ENCODE measurements around the gene LBX2. TPM values are rescaled to one million over a fixed set of nuclear protein-coding genes. Genes with fewer than 3 reads are reported as not detected.
A peak's percentile ranks its signal among the peaks of the same experiment; 100 is the strongest.

LBX2 gene
- total and polyA plus RNA-seq, 10 of the 15 experiments (the other 5 are each of a cell fraction or from before 2014, with no cell fraction given) = 0.08 to 4.0 (median 0.27) TPM

DNA sequence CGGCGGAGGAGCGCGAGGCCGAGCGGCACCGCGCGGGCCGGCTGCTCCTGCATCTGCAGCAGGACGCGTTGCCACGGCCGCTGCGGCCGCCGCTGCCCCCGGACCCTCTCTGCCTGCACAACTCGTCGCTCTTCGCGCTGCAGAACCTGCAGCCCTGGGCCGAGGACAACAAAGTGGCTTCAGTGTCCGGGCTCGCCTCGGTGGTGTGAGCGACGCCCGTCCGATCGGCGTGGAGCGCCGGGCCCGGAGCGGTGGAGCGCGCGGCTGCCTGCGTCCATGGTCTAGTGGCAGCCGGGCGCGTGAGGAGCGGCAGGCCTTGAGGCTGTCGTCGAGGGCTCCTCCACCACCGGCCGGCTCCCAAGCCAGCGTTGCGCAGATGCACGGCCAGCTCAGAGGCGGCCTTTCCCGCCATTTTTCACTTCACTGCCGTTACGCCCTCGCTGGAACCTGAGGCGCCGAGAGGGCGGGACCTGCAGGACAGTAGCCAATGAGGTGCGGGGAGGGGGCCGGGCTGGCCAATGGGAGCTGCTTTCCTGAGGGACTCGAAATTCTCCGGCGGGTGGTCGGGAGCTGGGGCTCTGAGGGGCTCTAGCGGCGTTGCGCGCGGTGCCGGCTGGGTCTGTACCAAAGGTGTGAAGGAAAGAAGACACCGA lies 16.7 kb upstream of the LBX2 start (continued):
- no peak for TF ChIP-seq REST (IDR thresholded peaks at IDR 0.05; ENCODE audit: low read depth, low read length)

DNA sequence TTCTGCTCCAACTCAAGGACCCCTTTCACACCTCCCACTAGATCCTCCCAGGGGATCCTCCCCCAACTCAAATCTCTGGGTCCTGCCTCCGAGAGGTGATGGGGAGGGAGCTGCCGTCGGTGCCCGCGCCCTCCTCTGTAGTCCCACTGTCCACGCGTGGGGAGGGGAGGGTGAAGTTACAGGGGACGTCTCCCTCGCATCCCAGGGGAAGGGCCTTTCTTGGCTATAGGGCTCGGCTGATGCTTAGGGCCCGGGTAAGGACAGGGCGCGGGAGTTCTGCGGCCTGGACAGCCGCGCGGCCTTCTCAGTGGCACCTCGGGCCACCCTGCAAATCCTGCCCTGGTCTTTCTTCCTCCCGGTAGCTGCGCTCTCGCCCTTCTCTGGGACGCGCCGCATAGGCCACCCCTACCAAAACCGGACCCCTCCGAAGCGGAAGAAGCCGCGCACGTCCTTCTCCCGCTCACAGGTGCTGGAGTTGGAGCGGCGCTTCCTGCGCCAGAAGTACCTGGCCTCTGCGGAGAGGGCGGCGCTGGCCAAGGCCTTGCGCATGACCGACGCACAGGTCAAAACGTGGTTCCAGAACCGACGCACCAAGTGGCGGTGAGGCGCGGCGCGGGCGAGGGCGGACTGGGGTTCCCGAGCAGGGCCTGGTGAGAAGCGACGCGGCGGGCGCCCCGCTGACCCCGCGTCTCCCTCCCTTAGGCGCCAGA lies 16.0 kb upstream of the LBX2 start:
- POLR2A ChIA-PET = no interaction called here
- intact Hi-C loops (cut with micrococcal nuclease; ENCODE audit: unreplicated experiment) = no loop called here
- Histone ChIP-seq H3K4me2 (ENCODE audit: control insufficient read depth, insufficient read depth) (peak overlapping the region; percentile 96), H4K20me1 (ENCODE audit: control insufficient read depth, insufficient read depth) (no peaks in the 10 kb centered on the region), H3K9ac (ENCODE audit: control insufficient read depth, insufficient read depth, low read length) (no peak overlapping the region), H2AFZ (ENCODE audit: control insufficient read depth, low read depth, low read length) (peak overlapping the region; percentile 69; the same call in 1 of the 2 replicates), H3K9me3 (replicated peaks; ENCODE audit: control insufficient read depth, insufficient read depth, low read length) (no peaks in the 10 kb centered on the region; the same call in 2 of the 3 replicates), H3K36me3 (ENCODE audit: control insufficient read depth in 2 of 2, insufficient read depth in 2 of 2, low read length in 1 of 2) (no peaks in the 10 kb centered on the region), H3K4me3 (peak overlapping the region; percentile 38; the same call in 1 of the 2 replicates), H3K27ac (ENCODE audit: control insufficient read depth, insufficient read depth) (no peak overlapping the region), H3K27me3 (replicated peaks in 1 of 2; ENCODE audit: control insufficient read depth in 2 of 2, insufficient read depth in 2 of 2, low read length in 1 of 2) (peaks cover 18 to 31% of the 10 kb centered on the region in 2 experiments), H3K79me2 (ENCODE audit: control insufficient read depth, insufficient read depth, low read length) (no peaks in the 10 kb centered on the region), H3K4me1 (ENCODE audit: control insufficient read depth, insufficient read depth, low read length) (peaks cover 13% of the 10 kb centered on the region; the same call in 1 of the 2 replicates)
- ATAC-seq (peak; percentile 32), FAIRE-seq (no peak), DNase-seq (ENCODE audit: low read depth, low spot score) (no peak)
- BruUV-seq (replicated peaks) = no TSS peak
- CTCF ChIA-PET = interaction anchor here (0.6 kb wide), 1 partner anchor 33 kb away, joined by 3 read pairs; no protein-coding TSS in a partner anchor
- RAD21 ChIA-PET (ENCODE audit: unreplicated experiment) = no interaction called here
- TF ChIP-seq ESRRA (IDR thresholded peaks at IDR 0.05; ENCODE audit: low read length) (no peak), SUZ12 (IDR thresholded peaks at IDR 0.05; ENCODE audit: unreplicated experiment) (peak; percentile 57)
- 39% methylated on average over 51 of the region's 60 CpGs for WGBS (ENCODE audit: insufficient coverage, insufficient replicate concordance, low lambda C conversion rate, missing lambda C conversion rate)
- SMC1A ChIA-PET (ENCODE audit: uncharacterized antibody, unreplicated experiment) = no interaction called here
- in situ Hi-C loops (cut with MboI) = no loop called here
